ENCODE results near the gene SELPLG.
"Not testable (repeated sequence)": the region's sequence is repeated elsewhere in the genome, so short reads cannot be mapped to it uniquely, and the experiment has no call there.

SELPLG gene

DNA sequence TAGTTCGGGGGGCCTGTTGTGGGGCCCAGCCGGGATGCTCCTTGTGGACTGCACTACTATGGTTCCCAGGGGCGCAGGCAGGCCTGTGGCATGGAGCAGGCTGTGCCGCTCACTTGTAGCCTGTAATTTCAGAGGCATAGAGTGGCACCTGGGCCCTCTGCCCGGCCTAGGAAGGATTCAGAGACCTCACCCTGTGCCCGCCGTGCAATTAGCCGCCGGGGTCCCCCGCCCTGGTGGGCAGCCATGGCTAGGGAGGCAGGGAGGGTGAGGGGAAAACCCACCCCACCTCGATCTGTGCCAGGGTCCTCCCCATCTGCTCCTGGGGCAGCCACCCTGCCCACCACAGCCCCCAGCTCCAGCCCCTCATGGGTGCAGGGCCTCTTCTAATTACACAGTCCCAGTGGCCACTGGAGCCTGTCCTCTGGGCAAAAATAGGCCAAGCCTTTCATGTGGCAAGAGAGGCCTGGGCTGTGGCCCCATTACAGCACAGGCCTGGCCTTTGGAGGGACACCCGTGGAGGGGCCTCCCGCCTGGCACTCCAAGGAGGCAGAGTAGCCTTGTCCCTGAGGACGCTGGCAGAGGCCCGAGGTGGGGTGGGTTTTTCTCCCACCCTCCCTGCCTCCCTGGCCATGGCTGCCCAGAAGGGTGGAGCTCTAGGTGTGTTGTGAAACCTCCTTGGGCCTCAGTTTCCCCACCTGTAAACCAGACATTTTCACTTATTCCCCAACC is 30.6 kb downstream of the SELPLG start:
- DNase-seq, result no peak

DNA sequence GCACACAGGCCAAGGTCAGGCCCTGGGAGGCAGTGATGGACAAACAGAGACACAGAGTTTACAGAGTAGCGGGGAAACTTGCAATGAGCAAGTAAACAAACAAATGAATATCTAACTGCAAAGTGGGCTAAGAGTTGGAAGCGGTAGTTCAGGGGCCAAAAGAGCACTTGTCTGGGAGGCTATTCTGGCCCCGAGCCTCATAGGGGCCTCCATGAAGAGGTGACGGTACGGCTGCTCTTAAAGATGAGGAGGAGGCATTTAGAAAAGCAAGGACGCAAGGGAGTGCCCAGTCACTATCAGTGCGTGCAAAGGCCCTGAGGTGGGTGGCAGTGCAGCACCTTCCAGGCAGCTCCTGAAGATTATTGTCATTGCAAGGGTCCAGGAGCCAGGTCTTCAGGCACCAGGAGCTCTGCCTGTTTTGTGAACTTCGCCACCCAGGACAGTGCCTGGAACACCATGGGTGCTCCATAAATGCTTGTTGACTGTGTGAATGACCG is 31.4 kb downstream of the SELPLG start:
- DNase-seq, result no peak

DNA sequence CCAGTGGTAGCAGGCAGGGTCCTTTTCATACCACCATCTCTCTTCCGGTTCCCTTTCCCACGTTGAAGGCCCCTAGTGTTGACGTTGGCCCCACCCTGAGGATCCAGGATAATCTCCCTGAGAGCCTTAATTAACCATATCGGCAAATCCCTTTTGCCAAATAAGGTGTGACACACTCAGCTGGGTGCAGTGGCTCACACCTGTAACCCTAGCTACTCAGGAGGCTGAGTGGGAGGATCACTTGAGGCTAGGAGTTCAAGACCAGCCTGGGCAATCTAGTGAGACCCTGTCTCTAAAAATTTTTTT is 33.0 kb downstream of the SELPLG start:
- DNase-seq, result no peak

DNA sequence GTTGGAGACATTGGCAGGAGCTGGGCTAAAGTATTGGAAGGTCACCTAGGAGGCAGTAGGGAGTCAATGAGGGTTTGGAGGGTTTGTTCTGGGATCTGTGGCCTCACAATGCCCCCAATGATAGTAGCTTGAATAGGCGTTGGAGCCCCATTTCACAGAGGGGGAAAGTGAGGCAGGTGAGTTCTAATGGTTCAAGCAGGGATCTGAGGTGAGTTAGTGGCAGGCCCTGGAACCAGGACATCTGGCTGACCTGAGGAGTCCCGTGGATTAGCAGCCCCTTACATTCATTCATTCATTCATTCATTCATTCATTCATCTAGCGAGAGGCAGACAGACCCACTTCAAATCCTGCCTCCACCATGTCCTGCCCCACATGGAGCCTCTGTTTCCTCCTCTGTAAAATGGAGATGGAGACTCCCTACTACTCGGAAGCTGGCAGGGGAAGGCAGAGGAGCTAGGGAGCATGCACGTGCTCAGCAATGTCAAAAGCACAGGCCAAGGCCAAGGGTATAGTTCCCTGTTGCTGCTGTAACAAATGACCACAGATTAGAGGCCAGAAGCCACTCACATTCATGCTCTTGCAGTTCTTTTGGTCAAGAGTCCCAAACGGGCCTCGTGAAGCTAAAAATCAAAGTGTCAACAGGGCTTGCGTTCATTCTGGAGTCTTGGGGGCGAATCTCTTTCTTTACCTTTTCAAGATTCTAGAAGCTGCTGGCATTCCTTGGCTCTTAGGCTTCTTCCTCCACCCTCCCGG is 33.6 kb downstream of the SELPLG start:
- DNase-seq, result no peak

DNA sequence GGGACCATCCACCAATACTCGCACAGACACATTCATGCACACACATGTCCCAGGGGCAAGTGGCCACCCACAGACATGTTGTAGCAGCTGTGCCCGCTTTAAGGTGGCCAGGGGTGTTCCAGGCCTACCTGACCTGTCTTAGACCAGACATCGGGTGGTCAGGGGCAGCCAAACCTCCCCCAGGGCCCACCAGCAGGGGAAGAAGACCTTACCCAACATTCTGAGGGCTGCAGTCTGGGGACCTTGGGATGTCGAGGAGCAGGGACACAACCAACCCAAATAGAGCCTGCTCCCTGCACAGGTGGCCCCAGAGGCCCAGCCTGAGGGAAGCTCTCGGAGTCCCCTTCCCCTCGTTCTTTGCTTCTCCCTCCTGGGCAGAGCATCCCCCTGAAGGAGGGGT is 34.2 kb downstream of the SELPLG start:
- DNase-seq, result no peak

DNA sequence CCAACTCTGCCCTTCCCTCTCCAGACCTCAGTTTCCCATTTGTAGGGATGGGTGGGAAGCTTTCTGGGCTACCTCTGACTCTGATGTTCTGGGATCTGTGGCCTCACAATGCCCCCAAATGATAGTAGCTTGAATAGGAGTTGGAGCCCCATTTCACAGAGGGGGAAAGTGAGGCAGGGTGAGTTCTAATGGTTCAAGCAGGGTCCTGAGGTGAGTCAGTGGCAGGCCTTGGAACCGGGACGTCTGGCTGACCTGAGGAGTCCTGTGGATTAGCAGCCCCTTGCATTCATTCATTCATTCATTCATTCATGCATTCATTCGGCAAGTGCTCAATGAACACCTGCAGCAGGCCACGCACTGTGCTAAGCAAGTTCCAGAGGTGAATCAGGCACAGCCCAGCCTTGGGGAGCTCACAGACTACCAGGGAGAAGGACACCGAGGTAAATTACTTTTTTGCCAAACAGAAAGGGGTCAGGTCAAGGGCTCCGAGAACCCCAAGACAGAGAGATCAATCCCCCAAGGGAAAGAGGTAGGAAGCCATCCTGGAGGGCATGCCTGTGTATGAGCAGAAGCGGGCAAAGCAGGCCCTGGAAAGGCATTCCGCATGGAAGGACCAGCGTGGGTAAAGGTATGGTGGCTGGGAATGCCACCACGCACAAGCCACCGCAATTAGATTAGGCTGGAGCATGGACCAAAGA is 35.0 kb downstream of the SELPLG start:
- no peak for DNase-seq

DNA sequence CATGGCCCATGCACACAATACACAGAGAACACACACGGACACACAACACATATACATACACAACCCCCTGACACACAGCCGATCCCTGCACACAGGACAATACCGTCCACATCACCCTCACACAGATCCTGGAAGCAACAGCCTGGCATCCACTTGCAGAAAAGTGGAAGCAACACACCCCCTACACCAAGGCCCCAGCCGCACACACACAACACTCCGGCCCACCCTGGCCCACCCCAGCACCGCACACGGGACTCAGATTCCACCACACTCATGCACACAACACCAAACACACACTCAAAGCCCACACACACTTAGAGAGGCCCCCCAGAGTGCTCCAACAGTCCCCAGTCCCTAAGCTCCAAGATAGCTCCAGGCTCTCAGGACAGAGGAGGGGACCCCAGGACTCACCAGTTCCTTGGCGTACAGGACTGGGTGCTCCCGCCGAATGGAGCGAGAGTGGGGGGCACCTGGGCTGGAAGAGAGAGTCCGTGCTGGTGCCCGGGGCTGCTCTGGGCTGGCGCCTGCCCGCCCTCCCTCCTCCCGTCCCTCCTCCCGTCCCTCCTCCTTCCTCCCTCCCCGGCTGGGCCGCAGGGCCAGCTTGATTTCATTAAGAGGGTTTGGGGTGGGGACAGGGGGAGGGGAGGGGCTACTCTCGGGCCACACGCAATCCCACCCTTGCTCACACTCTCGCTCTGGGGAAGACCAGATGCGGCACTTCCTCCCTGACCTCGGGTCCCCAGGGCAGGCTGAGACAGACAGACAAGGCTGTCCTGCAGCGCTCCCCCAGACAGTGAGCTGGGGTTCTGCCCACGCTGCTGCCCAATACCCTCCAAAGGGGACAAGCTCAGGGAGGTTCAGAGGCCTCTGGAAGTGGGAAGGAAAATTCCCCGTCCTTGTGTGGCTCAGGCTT is 35.9 kb downstream of the SELPLG start, which contains the start of gene TMEM119:
Gene TMEM119, minus strand, starts transcription at position 526 of the 913 bp plus-strand sequence. CDS start 5,701 bp downstream, outside the sequence.
- no peak for DNase-seq

DNA sequence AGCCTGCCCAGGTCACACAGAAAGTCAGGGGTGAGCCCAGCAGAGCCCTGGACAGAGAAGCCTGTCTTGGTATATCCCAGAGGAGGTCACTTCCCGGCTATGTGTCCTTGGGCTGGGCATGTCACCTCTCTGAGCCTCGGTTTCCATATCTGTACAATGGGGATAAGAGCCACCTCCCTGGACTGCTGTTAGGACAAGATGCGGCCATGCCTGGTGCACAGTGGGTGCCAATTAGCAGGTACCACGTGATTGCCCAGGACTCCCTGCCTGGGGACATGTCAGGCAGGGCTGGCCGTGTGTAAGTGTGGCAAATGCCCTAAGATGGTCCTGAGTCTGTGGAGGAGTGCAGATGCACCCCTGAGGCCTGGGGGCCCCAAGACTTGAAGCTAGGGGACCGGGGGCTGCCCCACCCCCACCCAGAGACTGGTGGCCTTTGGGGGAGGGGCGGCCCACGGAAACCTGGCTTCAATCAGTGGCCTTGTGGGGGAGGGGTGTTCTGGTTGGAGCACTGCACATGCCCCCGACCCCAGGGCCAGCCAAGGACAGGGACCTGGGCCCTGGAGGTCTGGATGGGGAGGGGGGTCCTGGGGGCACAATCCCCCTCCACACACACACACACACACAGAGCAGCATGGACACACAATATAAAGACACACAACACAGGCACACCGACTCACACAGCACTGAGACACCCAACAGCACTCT is 36.7 kb downstream of the SELPLG start:
- no peak for DNase-seq

DNA sequence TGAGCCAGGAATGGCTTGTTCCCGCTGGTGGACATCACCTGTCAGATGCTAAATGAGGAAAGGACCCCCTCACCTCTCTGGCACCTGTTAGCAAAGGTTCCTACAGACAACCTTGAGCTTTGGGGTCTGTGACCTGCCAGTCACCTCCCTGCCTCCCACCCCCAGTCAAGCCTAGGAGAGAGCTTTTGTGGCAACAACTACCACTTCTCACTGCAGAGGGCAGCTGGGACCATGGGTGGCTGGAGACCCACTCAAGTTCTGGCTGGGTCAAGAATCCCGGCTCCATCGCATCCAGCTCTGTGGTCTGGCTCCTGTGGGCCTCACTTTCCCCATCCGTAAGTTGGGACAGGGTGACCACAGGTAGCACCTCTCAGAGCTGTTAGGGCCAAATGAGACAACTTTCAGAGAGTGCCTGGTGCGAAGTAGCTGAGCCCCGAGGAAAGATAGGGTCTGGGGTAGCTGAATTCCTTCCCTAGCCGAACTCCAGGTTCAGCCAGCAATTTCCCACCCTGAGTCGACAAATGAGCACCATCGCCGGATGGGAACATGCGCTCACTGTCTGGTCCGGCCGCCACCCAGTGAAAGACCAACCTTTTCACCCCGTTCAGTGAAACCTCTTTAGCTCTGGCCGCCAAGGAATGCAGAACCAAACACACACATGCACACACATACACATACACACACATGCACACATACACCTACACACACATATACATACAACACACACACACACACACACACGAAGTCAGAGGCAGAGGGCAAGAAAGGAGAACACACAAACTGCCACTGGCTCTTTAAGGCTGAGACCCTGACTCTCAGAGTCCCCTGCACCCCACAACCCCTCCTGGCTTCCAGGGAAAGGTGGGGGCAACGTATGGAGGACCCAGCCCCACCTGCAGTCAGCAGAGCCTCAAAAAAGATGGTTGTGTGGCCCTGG is 37.7 kb downstream of the SELPLG start:
- DNase-seq, result no peak

DNA sequence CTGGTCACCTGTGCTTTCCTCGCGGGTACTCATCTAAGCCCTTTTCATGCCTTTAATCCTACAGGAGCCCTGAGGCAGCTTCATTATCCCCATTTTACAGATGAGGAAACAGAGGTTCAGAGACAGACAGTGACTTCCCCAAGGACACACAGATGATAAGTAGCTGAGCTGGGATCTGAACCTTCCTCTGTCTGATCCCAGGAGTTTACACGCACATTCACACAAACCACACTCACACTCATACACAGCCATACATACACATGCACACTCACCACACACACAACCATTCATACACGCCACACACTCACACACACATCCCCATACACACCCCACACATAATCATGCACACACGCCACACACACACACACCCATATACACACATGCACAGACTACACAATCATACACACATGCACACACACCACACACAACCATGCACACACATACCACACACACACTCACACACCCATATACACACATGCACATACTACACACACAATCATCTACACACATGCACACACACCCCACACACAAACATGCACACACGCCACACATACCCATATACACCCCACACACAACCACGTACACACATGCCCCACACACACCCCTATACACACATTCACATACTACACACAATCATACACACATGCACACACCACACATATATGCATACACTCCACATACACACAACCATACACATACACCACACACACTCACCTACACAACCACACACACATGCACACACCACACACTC is 38.6 kb downstream of the SELPLG start:
- no peak for DNase-seq

DNA sequence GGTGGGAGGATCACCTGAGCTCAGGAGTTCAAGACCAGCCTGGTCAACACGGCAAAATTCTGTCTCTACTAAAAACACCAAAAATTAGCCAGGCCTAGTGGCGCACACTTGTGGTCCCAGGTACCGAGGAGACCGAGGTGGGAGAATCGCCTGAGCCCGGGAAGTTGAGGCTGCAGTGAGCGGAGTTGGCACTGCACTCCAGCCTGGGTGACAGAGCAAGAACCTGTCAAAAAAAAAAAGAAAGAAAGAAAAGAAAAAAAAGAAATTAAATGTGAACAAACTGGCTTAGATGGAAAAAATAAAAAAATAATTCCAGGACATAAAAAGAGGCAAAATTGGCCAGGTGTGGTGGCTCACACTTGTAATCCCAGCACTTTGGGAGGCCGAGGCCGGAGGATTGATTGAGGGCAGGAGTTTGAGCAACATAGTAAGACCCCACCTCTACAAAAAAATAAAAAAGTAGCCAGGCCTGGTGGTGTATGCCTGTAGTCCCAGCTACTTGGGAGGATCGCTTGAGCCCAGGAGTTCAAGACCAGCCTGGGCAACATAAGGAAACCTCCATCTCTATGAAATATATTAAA is 39.3 kb downstream of the SELPLG start:
- no peak for DNase-seq

DNA sequence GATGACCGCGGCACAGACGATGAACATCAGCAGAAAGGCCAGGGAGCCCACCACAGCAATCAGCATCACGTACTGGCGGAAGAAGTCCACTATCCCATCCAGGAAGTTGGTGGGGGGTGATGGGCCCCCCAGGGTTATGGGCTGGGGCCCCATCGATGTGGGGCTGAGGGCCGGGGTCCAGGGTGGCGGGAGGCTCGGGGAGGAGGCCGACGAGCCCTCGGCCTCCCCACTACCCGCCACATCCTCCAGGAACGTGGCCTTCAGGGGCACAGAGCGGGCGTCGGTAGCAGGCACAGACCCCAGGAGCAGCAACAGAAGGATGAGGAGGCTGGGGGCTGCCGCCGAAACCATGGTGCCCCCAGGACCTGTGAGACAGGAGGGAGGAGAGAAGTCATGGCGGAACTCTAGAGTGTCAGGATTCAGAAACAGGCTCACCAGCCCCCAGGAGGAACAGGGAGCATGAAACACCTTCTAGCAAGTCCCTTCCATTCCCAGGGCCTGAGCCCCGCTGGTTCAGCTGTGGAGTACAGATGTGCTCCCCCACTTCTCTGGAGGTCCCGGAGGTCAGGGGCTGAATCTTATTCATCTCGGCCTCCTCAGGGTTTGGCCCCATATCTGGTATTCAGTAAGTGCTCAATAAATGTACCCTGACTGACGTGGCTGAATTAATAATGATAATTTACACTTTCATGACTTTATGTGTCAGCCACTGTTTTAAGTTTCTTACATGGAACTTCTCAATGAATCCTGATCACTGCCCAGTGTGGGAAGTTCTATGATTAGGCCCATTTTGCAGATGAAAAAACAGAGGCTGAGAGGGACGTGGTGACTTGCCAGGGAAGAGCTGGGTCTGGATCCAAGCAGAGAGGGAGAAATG is 41.4 kb downstream of the SELPLG start:
- DNase-seq, result no peak

DNA sequence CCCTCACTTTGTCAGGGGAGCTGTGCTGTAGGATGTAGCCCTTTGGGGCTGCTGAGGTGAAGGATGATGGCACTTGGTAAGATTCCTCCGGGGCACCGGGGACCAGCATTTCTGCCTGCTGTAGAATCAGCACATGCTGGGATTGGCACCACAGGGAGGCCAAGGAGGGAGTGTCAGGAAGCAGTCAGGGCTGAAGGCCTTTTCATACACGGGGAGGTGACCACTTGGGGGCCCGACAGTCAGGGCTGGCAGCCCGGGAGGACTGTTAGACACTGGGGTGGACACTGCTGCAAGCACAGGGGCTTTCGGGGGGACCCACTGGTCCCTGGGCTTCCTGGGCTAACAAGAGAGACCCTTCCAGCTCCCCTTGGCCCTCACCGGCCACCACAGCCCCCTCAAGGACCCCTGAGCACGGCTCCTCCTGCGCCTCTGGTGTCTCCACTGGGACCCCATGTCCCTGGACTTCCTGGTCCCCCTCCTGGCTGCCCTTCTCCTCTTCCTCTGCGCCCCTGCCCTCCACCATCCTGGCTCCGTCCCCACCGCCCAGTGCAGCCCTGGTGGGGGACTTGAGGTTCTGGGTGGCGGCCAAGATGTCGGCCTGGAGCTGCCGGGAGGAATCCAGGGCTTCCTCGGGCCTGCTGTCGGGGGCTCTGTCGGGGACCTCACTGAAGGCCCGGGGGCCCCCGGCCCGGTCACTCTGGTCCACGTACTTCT is 42.3 kb downstream of the SELPLG start:
- no peak for DNase-seq

DNA sequence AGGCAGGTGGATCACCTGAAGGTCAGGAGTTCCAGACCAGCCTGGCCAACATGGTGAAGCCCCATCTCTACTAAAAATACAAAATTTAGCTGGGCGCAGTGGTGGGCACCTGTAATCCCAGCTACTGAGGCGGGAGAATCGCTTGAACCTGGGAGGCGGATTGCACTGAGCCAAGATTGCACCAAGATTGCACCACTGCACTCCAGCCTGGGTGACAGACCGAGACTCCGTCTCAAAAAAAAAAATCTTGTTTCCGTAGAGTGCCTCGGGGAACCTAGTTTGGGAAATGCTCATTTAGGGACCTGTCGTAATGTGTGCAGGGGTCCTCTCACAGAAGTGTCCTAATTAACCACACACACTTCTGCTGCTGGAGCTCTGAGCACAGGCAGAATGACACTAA is 43.2 kb downstream of the SELPLG start:
- DNase-seq, result not testable (repeated sequence)

DNA sequence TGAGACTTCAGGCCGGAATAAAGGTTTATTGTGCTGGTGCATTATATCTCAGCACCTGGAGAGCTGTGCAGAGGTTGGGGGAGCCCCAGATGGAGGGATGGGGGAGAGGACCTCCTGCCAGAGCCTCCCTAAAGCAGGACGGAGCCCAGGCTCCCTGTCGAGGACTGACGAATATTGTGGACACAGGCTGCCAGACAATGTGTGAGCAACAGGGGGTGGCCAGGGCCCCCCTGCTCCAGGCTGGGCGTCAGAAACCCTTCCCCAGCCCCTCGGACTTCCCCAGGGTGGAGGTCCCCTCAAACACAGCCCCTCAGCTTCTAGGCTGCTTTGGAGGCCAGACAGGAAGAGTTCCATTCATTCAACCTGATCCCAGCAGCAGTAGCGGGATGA is 43.9 kb downstream of the SELPLG start:
- DNase-seq, result no peak

DNA sequence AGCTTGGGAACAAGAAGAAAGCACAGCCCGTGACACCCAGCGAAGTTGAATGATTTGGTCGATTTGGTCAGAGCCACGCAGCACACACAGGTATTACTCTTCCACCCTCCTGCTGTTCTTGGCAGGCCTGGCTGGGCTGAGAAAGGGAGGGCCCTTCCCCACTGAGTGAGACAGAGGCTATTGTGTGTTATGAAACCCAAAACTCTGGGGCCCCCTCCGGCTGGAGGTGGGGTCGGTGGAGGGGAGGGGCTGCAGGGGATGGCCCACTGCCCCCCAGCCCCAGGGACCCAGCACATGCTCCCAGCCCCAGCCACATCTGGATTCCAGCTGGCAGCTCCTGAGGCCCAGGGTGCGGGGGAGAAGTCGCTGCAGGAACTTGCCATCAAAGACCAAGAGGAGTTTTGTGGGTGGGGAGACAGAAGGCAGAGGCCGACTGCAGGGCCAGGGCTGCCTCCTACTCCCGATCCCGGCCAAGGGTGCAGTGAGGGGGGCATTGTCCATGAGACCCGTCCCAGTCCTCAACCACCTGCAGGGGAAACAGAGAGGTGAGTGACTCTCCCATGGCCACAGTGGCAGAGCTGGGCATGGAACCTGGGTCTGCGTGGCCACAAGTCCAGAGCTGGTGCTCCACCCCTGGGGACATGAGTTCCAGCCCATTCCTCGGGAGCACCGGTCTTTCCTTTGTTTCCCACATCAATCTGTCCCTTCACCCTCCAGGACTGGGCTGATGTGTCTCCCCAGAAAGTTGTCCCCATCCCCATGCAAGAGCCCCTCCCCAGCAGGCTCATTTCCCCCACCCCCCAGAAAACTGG is 44.5 kb downstream of the SELPLG start:
- no peak for DNase-seq

DNA sequence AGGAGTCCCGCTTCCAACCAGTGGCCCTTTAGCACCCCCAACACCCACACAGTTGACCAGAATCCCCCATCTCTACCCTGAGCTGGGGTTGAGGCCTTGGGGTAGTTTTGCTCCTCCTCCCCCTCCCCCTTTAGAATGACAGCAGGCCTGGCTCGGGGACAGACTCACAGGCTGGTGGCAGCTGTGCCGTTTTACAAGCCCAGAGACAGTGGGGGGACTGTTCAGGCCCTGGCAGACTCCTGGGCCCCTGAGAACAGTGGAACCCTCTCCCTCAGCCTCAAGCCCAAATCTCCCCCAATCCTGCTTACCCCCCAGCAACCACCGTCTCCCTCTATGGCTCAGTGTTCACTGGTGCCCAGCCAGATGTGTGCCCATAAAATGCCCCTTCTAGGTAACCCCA is 45.9 kb downstream of the SELPLG start:
- no peak for DNase-seq

Measured in cerebellar nuclear complex (tissue), 1 donor.